GM19025 (cell line): Measurements from ENCODE around the gene KAZN.

ENCODE experiments used
- ATAC-seq: cut with Tn5 transposase; IDR thresholded peaks from one replicate; pipeline ENCODE4 v1.9.1; 2021; ENCODE audit warnings: mild to moderate bottlenecking, low read depth, moderate library complexity; ENCODE audit not compliant: unreplicated experiment

Gene KAZN

GRCh38 chr1:14760780-14761179, 162.3 kb downstream of the KAZN start:
- no peak for ATAC-seq

GRCh38 chr1:14761291-14762153, 163.0 kb downstream of the KAZN start:
- ATAC-seq = no peak

- no peak for ATAC-seq
Measured at GRCh38 chr1:14763977-14764376, 165.5 kb downstream of the KAZN start.

GRCh38 chr1:14765773-14766172, 167.3 kb downstream of the KAZN start:
- no peak for ATAC-seq

- ATAC-seq = no peak
Measured at GRCh38 chr1:14767075-14767474, 168.6 kb downstream of the KAZN start.

- no peak for ATAC-seq
Measured at GRCh38 chr1:14768582-14769304, 170.3 kb downstream of the KAZN start.

- no peak for ATAC-seq
Measured at GRCh38 chr1:14769486-14770274, 171.2 kb downstream of the KAZN start.

GRCh38 chr1:14773396-14774025, 175.0 kb downstream of the KAZN start:
- no peak for ATAC-seq

- no peak for ATAC-seq
Measured at GRCh38 chr1:14774225-14774624, 175.7 kb downstream of the KAZN start.

GRCh38 chr1:14774988-14775387, 176.5 kb downstream of the KAZN start:
- ATAC-seq = no peak

- no peak for ATAC-seq
Measured at GRCh38 chr1:14775434-14775833, 176.9 kb downstream of the KAZN start.

- ATAC-seq = no peak
Measured at GRCh38 chr1:14777516-14778506, 179.3 kb downstream of the KAZN start.

GRCh38 chr1:14778541-14778897, 180.0 kb downstream of the KAZN start:
- no peak for ATAC-seq

GRCh38 chr1:14778898-14779865, 180.7 kb downstream of the KAZN start:
- ATAC-seq = no peak

GRCh38 chr1:14780271-14780670, 181.8 kb downstream of the KAZN start:
- no peak for ATAC-seq

GRCh38 chr1:14781811-14782210, 183.3 kb downstream of the KAZN start:
- no peak for ATAC-seq

- ATAC-seq = no peak
Measured at GRCh38 chr1:14782741-14783591, 184.5 kb downstream of the KAZN start.

GRCh38 chr1:14783592-14783886, 185.1 kb downstream of the KAZN start:
- no peak for ATAC-seq
